OCI-LY1 (cell line): ENCODE results near the gene GABRA4.

ENCODE experiments used
- H2AFZ ChIP-seq: fragments of 200-600 bp; sonication (generic), shearing (Covaris generic); 2 replicates; pipeline ENCODE4 v1.6.0; 2014; ENCODE audit warnings: antibody characterized with exemption, mild to moderate bottlenecking, low read length
- H3F3A ChIP-seq: fragments of 200-600 bp; sonication (generic), shearing (Covaris generic); 2 replicates; pipeline ENCODE4 v1.6.0; 2014; ENCODE audit warnings: mild to moderate bottlenecking, antibody characterized with exemption, low read length, moderate library complexity; ENCODE audit not compliant: insufficient read depth
- H3K27ac ChIP-seq: fragments of 200-600 bp; sonication (generic); 2 replicates; pipeline ENCODE4 v1.5.1; 2014; ENCODE audit warnings: low read length, mixed run types, mild to moderate bottlenecking, low read depth; ENCODE audit not compliant: poor library complexity, severe bottlenecking
- H3K27me3 ChIP-seq: fragments of 200-600 bp; sonication (generic); 2 replicates; pipeline ENCODE4 v1.6.0; 2014; ENCODE audit warnings: antibody characterized with exemption, mild to moderate bottlenecking, low read length, moderate library complexity; ENCODE audit not compliant: insufficient read depth
- H3K36me3 ChIP-seq: fragments of 200-600 bp; sonication (generic); 2 replicates; pipeline ENCODE4 v1.6.1; 2014; ENCODE audit warnings: mild to moderate bottlenecking, antibody characterized with exemption, low read length, moderate library complexity, mixed read lengths; ENCODE audit not compliant: insufficient read depth
- H3K4me1 ChIP-seq: fragments of 200-600 bp; sonication (generic); 2 replicates; pipeline ENCODE4 v1.5.1; 2014; ENCODE audit warnings: mild to moderate bottlenecking, low read length, moderate library complexity; ENCODE audit not compliant: insufficient read depth, severe bottlenecking
- H3K4me2 ChIP-seq: fragments of 200-600 bp; sonication (generic), shearing (Covaris generic); 2 replicates; pipeline ENCODE4 v1.6.1; 2014; ENCODE audit warnings: low read length
- H3K4me3 ChIP-seq: fragments of 200-600 bp; sonication (generic); 2 replicates; pipeline ENCODE4 v1.5.1; 2014; ENCODE audit warnings: low read length, low read depth, mild to moderate bottlenecking, mixed read lengths; ENCODE audit not compliant: poor library complexity, severe bottlenecking
- H3K79me2 ChIP-seq: fragments of 200-600 bp; shearing (Covaris generic); 2 replicates; pipeline ENCODE4 v1.6.1; 2016; ENCODE audit warnings: mixed run types, low read length, mixed read lengths; ENCODE audit not compliant: insufficient read depth
- H3K9ac ChIP-seq: fragments of 200-600 bp; sonication (generic), shearing (Covaris generic); 2 replicates; pipeline ENCODE4 v1.6.1; 2014; ENCODE audit warnings: mild to moderate bottlenecking, low read length, mixed read lengths
- H3K9me2 ChIP-seq: fragments of 200-600 bp; sonication (generic), shearing (Covaris generic); 2 replicates; pipeline ENCODE4 v1.6.1; 2014; ENCODE audit warnings: low read depth, mild to moderate bottlenecking, low read length, mixed read lengths
- H3K9me3 ChIP-seq: fragments of 200-600 bp; shearing (Covaris generic); 2 replicates; pipeline ENCODE4 v1.6.1; 2014; ENCODE audit warnings: low read length, mixed read lengths
- H4K20me1 ChIP-seq: fragments of 200-600 bp; sonication (generic), shearing (Covaris generic); 2 replicates; pipeline ENCODE4 v1.6.0; 2016; ENCODE audit warnings: mild to moderate bottlenecking, low read length; ENCODE audit not compliant: insufficient read depth
- CTCF ChIP-seq: fragments of 200-600 bp; sonication (generic), shearing (Covaris generic); IDR thresholded peaks from 2 replicates; pipeline ENCODE4 v1.5.1; 2017; ENCODE audit warnings: mild to moderate bottlenecking, antibody characterized with exemption, low read length, moderate library complexity, mixed read lengths
- EZH2 ChIP-seq: fragments of 200-600 bp; sonication (generic), shearing (Covaris generic); IDR thresholded peaks from 2 replicates; pipeline ENCODE4 v1.8.0; 2017; ENCODE audit warnings: borderline replicate concordance, mixed run types, mild to moderate bottlenecking, antibody characterized with exemption, low read length, moderate library complexity, mixed read lengths

The GABRA4 gene

GRCh38 chr4:46977245-46977644 is 16.1 kb downstream of the GABRA4 start:
- Histone ChIP-seq H3K9me3 (no peaks in the 10 kb centered on the region), H3K4me1 (no peaks in the 10 kb centered on the region), H2AFZ (no peak overlapping the region), H3K4me2 (no peak overlapping the region), H3K4me3 (no peak overlapping the region), H3K9ac (no peak overlapping the region), H3F3A (no peaks in the 10 kb centered on the region), H3K9me2 (no peaks in the 10 kb centered on the region), H3K79me2 (no peaks in the 10 kb centered on the region), H3K27ac (no peak overlapping the region), H3K36me3 (no peaks in the 10 kb centered on the region), H4K20me1 (no peaks in the 10 kb centered on the region), H3K27me3 (no peaks in the 10 kb centered on the region)
- TF ChIP-seq EZH2 (no peak), CTCF (no peak)

GRCh38 chr4:46975812-46976553 is 17.4 kb downstream of the GABRA4 start:
- Histone ChIP-seq H3K27ac (no peak overlapping the region), H3K27me3 (no peaks in the 10 kb centered on the region), H3K9ac (no peak overlapping the region), H3K4me1 (no peaks in the 10 kb centered on the region), H4K20me1 (no peaks in the 10 kb centered on the region), H3F3A (no peaks in the 10 kb centered on the region), H3K4me2 (no peak overlapping the region), H2AFZ (no peak overlapping the region), H3K9me2 (no peaks in the 10 kb centered on the region), H3K36me3 (no peaks in the 10 kb centered on the region), H3K79me2 (no peaks in the 10 kb centered on the region), H3K9me3 (no peaks in the 10 kb centered on the region), H3K4me3 (no peak overlapping the region)
- TF ChIP-seq CTCF (no peak), EZH2 (no peak)

GRCh38 chr4:46974891-46975543 is 18.4 kb downstream of the GABRA4 start:
- H3K79me2 ChIP-seq: no peaks in the 10 kb centered on the region
- no peak overlapping the region for H3K4me2 ChIP-seq
- H3K9me3 ChIP-seq: no peaks in the 10 kb centered on the region
- H3K9ac ChIP-seq: no peak overlapping the region
- no peaks in the 10 kb centered on the region for H4K20me1 ChIP-seq
- no peak overlapping the region for H3K27ac ChIP-seq
- H3K4me1 ChIP-seq: no peaks in the 10 kb centered on the region
- no peak overlapping the region for H3K4me3 ChIP-seq
- TF ChIP-seq EZH2 (no peak), CTCF (no peak)
- no peaks in the 10 kb centered on the region for H3K9me2 ChIP-seq
- no peaks in the 10 kb centered on the region for H3K36me3 ChIP-seq
- H2AFZ ChIP-seq: no peak overlapping the region
- no peaks in the 10 kb centered on the region for H3F3A ChIP-seq
- no peaks in the 10 kb centered on the region for H3K27me3 ChIP-seq
